ENCODE measurements around the gene SLC15A4. TPM values are rescaled to one million over a fixed set of nuclear protein-coding genes. Genes with fewer than 3 reads are reported as not detected.

Gene SLC15A4
- total RNA-seq, 1 experiment from 2014 or later: 21.6 TPM

GRCh38 chr12:128861226-128862016, 37.7 kb upstream of the SLC15A4 start:
- Histone ChIP-seq H3K23me2 (ENCODE audit: insufficient read length, low read depth, low read length, poor library complexity, severe bottlenecking) (no peaks in the 10 kb centered on the region), H2AK5ac (ENCODE audit: insufficient read length, low read length) (no peak overlapping the region), H4K5ac (ENCODE audit: insufficient read length, low read depth, low read length) (no peak overlapping the region), H3K79me2 (ENCODE audit: insufficient read depth, low read length) (no peaks in the 10 kb centered on the region), H2BK15ac (ENCODE audit: low read depth, low read length) (no peak overlapping the region), H4K8ac (replicated peaks; ENCODE audit: insufficient read length, low read depth, low read length) (no peak overlapping the region), H3K9me3 (ENCODE audit: control insufficient read depth, low read depth, low read length) (no peaks in the 10 kb centered on the region), H3K56ac (ENCODE audit: insufficient read length, low read depth, low read length) (no peak overlapping the region), H3K4me2 (ENCODE audit: insufficient read depth, insufficient read length, low read length) (no peak overlapping the region), H3K4me1 (ENCODE audit: insufficient read depth, low read length) (no peaks in the 10 kb centered on the region), H2BK12ac (ENCODE audit: insufficient read length, low read depth, low read length) (no peak overlapping the region), H4K91ac (ENCODE audit: insufficient read length, low read depth, low read length) (no peak overlapping the region), H3K23ac (ENCODE audit: insufficient read length, low read depth, low read length) (no peak overlapping the region), H3T11ph (ENCODE audit: low read length) (no peak overlapping the region), H3K79me1 (ENCODE audit: insufficient read depth, low read depth, low read length, poor library complexity, severe bottlenecking) (no peaks in the 10 kb centered on the region), H2BK20ac (ENCODE audit: low read depth, low read length, poor library complexity, severe bottlenecking) (no peak overlapping the region), H3K18ac (ENCODE audit: insufficient read length, low read depth, low read length) (no peak overlapping the region), H3K9ac (ENCODE audit: extremely low read depth, insufficient read length, low read length) (no peak overlapping the region), H2BK120ac (ENCODE audit: low read depth, low read length, poor library complexity, severe bottlenecking) (no peak overlapping the region), H3K14ac (ENCODE audit: insufficient read depth, low read length) (no peak overlapping the region), H3K27ac (ENCODE audit: insufficient read length, low read depth, low read length) (no peak overlapping the region), H4K20me1 (ENCODE audit: control insufficient read depth, insufficient read depth, insufficient read length) (no peaks in the 10 kb centered on the region), H3K4ac (ENCODE audit: low read depth, low read length) (no peak overlapping the region), H2BK5ac (ENCODE audit: insufficient read length, low read length) (no peak overlapping the region), H2AFZ (ENCODE audit: low read length) (no peak overlapping the region), H3K27me3 (ENCODE audit: insufficient read depth, low read length) (no peaks in the 10 kb centered on the region)
- H3K9me3 Mint-ChIP-seq: no peaks in the 10 kb centered on the region; a peak in 1 of 5 replicates
- H3K4me3 Mint-ChIP-seq: no peak overlapping the region
- peaks cover 23 to 27% of the 10 kb centered on the region in 2 experiments for H3K4me1 Mint-ChIP-seq
- no peak for TF ChIP-seq CTCF (conservative IDR thresholded peaks at IDR 0.05)
- peaks cover 12% of the 10 kb centered on the region for H3K27me3 Mint-ChIP-seq (ENCODE audit: low read depth)
- no peak overlapping the region for H3K27ac Mint-ChIP-seq
- H3K36me3 Mint-ChIP-seq (ENCODE audit: insufficient read depth in 1 of 3, low read depth in 3 of 3): peaks cover 2 to 4% (median 3%) of the 10 kb centered on the region in 3 experiments; a peak in 6 of 7 replicates
- WGBS (ENCODE audit: extremely low coverage, insufficient read length, low lambda C conversion rate): no CpG with 5 or more reads among the region's 15 CpGs
- DNase-seq: no peak
